DND-41 (cell line): ENCODE measurements around the gene TMEM236.

ENCODE experiments used
- ATAC-seq: fragments of 200-7000 bp; cut with Tn5 transposase; 3 replicates; pipeline ENCODE4 v1.9.1; 2021; ENCODE audit warnings: low read depth; ENCODE audit not compliant: insufficient read depth
- DNase-seq: peaks from one replicate; pipeline ENCODE4 v3.0.0-alpha.2; 2020
- H2AFZ ChIP-seq: 2 replicates; pipeline ENCODE4 v1.6.0; 2012; ENCODE audit warnings: low read depth, low read length
- H3K27ac ChIP-seq: 2 replicates; pipeline ENCODE4 v1.5.1; 2012; ENCODE audit warnings: low read length, inconsistent platforms
- H3K27me3 ChIP-seq: fragments of 200-600 bp; sonication (generic); 2 replicates; pipeline ENCODE4 v1.6.0; 2012; ENCODE audit warnings: low read length, mild to moderate bottlenecking, inconsistent platforms; ENCODE audit not compliant: insufficient read depth, poor library complexity
- H3K36me3 ChIP-seq: 2 replicates; pipeline ENCODE4 v1.5.1; 2012; ENCODE audit warnings: low read length, inconsistent platforms; ENCODE audit not compliant: insufficient read depth
- H3K4me1 ChIP-seq: 2 replicates; pipeline ENCODE4 v1.5.1; 2012; ENCODE audit warnings: mild to moderate bottlenecking, low read length; ENCODE audit not compliant: insufficient read depth
- H3K4me2 ChIP-seq: 2 replicates; pipeline ENCODE4 v1.6.0; 2012; ENCODE audit warnings: mild to moderate bottlenecking, moderate library complexity, low read length, inconsistent platforms; ENCODE audit not compliant: insufficient read depth
- H3K4me3 ChIP-seq, 2 experiments: fragments of 200-600 bp in 1 of 2; shearing (Covaris generic) in 1 of 2; 2 replicates each; pipeline ENCODE4 v1.5.1; 2012 to 2016; ENCODE audit warnings: inconsistent platforms in 2 of 2, low read length in 2 of 2, mild to moderate bottlenecking in 2 of 2, low read depth in 1 of 2, moderate library complexity in 1 of 2
- H3K79me2 ChIP-seq: 2 replicates; pipeline ENCODE4 v1.6.0; 2012; ENCODE audit warnings: low read length, inconsistent platforms; ENCODE audit not compliant: insufficient read depth
- H3K9ac ChIP-seq: 2 replicates; pipeline ENCODE4 v1.6.0; 2012; ENCODE audit warnings: low read depth, mild to moderate bottlenecking, inconsistent platforms, low read length, moderate library complexity
- H3K9me3 ChIP-seq: 2 replicates; pipeline ENCODE4 v1.5.1; 2012; ENCODE audit warnings: low read length, moderate library complexity, mild to moderate bottlenecking, inconsistent platforms; ENCODE audit not compliant: insufficient read depth, severe bottlenecking
- H4K20me1 ChIP-seq: 2 replicates; pipeline ENCODE4 v1.6.0; 2012; ENCODE audit warnings: low read length; ENCODE audit not compliant: insufficient read depth
- EZH2 ChIP-seq: IDR thresholded peaks from 3 replicates; pipeline ENCODE4 v1.6.1; 2012; ENCODE audit warnings: borderline replicate concordance, low read depth, mild to moderate bottlenecking, moderate library complexity, low read length, inconsistent platforms; ENCODE audit not compliant: severe bottlenecking
- TF ChIP-seq, protein P1 (sequence below): IDR thresholded peaks from 2 replicates; pipeline ENCODE4 v1.5.1; 2012; ENCODE audit warnings: borderline replicate concordance, low read length, moderate library complexity, mild to moderate bottlenecking; ENCODE audit not compliant: poor library complexity, severe bottlenecking; ENCODE audit errors: extremely low read depth

Gene TMEM236

DNA sequence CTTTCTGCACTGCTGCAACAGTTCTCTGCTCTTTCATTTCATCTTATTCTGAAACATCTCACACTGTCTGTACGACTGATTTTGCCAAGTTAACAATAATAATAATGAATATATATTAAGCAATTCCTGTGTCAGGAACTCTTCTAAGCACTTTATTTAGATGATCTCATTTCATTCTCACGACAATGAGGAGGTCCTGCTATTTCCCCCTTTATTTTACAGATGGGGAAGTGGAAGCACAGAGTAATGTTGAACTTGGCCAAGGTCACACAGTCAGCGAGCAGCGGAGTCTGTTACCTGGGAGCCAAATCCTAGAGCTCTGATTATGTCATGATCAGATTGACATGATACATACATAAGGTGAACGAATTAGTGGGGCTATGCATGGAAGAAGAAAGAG is 63.0 kb downstream of the TMEM236 start:
- Histone ChIP-seq H3K4me1 (no peaks in the 10 kb centered on the region), H3K4me2 (no peak overlapping the region), H3K79me2 (no peaks in the 10 kb centered on the region), H3K9ac (no peak overlapping the region), H3K4me3 (no peak overlapping the region), H4K20me1 (no peaks in the 10 kb centered on the region), H3K9me3 (no peaks in the 10 kb centered on the region), H2AFZ (no peak overlapping the region), H3K27ac (no peak overlapping the region), H3K27me3 (no peaks in the 10 kb centered on the region), H3K36me3 (no peaks in the 10 kb centered on the region)
- DNase-seq: no peak
- no peak for TF ChIP-seq EZH2
- TF ChIP-seq, protein P1, sequence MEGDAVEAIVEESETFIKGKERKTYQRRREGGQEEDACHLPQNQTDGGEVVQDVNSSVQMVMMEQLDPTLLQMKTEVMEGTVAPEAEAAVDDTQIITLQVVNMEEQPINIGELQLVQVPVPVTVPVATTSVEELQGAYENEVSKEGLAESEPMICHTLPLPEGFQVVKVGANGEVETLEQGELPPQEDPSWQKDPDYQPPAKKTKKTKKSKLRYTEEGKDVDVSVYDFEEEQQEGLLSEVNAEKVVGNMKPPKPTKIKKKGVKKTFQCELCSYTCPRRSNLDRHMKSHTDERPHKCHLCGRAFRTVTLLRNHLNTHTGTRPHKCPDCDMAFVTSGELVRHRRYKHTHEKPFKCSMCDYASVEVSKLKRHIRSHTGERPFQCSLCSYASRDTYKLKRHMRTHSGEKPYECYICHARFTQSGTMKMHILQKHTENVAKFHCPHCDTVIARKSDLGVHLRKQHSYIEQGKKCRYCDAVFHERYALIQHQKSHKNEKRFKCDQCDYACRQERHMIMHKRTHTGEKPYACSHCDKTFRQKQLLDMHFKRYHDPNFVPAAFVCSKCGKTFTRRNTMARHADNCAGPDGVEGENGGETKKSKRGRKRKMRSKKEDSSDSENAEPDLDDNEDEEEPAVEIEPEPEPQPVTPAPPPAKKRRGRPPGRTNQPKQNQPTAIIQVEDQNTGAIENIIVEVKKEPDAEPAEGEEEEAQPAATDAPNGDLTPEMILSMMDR: no peak
- ATAC-seq: no peak

DNA sequence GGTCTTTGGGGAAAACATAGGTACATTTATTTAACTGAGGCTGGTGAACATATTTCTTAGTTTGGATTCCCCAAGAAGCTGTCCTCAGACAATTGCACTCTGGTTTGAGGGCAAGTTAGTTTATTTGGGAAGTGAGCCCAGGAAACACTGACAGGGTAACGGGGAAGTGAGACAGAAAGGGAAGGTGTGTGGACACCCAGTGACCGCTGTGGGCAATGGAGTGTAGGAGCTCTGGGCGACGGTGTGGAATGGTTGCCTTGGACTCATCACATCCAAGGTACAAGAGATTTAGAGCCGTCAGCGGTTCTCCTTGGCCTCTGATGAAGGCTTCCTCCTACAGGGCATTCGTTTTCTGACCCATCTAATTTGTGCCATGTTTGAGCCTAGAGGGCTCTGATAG is 64.2 kb downstream of the TMEM236 start:
- no peak for ATAC-seq
- H3K4me2 ChIP-seq: no peak overlapping the region
- H3K27ac ChIP-seq: no peak overlapping the region
- H3K4me1 ChIP-seq: peaks cover 6% of the 10 kb centered on the region; the same call in 1 of the 2 replicates
- H4K20me1 ChIP-seq: no peaks in the 10 kb centered on the region
- H3K36me3 ChIP-seq: no peaks in the 10 kb centered on the region
- no peak for DNase-seq
- no peaks in the 10 kb centered on the region for H3K27me3 ChIP-seq
- no peak overlapping the region for H2AFZ ChIP-seq
- no peaks in the 10 kb centered on the region for H3K9me3 ChIP-seq
- H3K4me3 ChIP-seq: no peak overlapping the region
- TF ChIP-seq, protein P1: no peak
- no peaks in the 10 kb centered on the region for H3K79me2 ChIP-seq
- H3K9ac ChIP-seq: no peak overlapping the region

DNA sequence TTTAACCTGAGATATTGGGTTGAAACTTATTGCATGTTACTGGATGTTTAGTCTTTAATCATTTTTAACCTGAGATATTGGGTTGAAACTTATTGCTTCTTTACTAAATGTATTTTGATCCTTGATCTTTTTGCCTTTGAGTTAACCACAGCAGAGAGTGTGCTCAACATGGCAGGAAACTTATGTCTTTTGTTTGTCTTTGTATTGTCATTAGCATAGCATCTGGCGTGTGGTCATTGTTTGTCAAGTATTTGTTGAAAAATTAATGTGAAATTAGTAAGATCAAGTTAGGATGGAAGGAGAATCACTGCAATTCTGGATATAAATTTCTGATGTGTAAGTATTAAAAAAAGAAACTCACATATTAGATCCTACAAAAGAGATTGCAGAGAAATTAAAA is 65.3 kb downstream of the TMEM236 start:
- Histone ChIP-seq H3K4me2 (no peak overlapping the region), H3K36me3 (no peaks in the 10 kb centered on the region), H4K20me1 (no peaks in the 10 kb centered on the region), H3K4me3 (no peak overlapping the region), H3K27ac (no peak overlapping the region), H3K79me2 (no peaks in the 10 kb centered on the region), H3K4me1 (peaks cover 7% of the 10 kb centered on the region; the same call in 1 of the 2 replicates), H3K9ac (no peak overlapping the region), H3K27me3 (no peaks in the 10 kb centered on the region), H3K9me3 (no peaks in the 10 kb centered on the region), H2AFZ (no peak overlapping the region)
- DNase-seq (no peak), ATAC-seq (no peak)
- TF ChIP-seq EZH2: no peak
- TF ChIP-seq, protein P1: no peak

DNA sequence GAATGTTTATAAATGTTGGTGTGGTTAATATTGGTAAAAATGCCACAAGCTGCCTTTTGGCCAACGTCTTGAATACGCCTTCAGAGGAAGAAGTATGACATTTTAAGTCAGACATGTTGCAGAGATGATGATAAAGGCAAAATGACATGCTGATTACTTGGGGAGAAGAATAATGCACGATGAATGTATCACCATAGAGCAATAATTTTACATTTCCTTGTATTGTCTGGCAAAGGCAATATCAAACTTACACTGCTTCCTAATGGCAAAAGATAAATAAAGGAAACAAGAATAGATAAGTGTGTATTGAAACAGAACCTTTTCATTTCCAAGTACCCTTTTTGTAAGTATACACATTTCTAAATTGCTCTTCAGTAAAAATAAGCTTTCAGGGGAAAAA is 65.8 kb downstream of the TMEM236 start:
- H3K9me3 ChIP-seq: no peaks in the 10 kb centered on the region
- no peak for ATAC-seq
- no peak overlapping the region for H3K9ac ChIP-seq
- H3K27ac ChIP-seq: no peak overlapping the region
- H3K4me2 ChIP-seq: no peak overlapping the region
- H3K4me1 ChIP-seq: peaks cover 7% of the 10 kb centered on the region; the same call in 1 of the 2 replicates
- DNase-seq: no peak
- TF ChIP-seq, protein P1: no peak
- TF ChIP-seq EZH2: no peak
- H3K36me3 ChIP-seq: no peaks in the 10 kb centered on the region
- H3K79me2 ChIP-seq: no peaks in the 10 kb centered on the region
- no peaks in the 10 kb centered on the region for H4K20me1 ChIP-seq
- H3K4me3 ChIP-seq: no peak overlapping the region
- H2AFZ ChIP-seq: no peak overlapping the region
- H3K27me3 ChIP-seq: no peaks in the 10 kb centered on the region
